GM21381 (cell line): Measurements from ENCODE around the gene CXCL12.

ENCODE experiments used
- ATAC-seq: cut with Tn5 transposase; IDR thresholded peaks from one replicate; pipeline ENCODE4 v1.9.1; 2021; ENCODE audit warnings: mild to moderate bottlenecking, moderate library complexity; ENCODE audit not compliant: unreplicated experiment

Gene CXCL12

DNA sequence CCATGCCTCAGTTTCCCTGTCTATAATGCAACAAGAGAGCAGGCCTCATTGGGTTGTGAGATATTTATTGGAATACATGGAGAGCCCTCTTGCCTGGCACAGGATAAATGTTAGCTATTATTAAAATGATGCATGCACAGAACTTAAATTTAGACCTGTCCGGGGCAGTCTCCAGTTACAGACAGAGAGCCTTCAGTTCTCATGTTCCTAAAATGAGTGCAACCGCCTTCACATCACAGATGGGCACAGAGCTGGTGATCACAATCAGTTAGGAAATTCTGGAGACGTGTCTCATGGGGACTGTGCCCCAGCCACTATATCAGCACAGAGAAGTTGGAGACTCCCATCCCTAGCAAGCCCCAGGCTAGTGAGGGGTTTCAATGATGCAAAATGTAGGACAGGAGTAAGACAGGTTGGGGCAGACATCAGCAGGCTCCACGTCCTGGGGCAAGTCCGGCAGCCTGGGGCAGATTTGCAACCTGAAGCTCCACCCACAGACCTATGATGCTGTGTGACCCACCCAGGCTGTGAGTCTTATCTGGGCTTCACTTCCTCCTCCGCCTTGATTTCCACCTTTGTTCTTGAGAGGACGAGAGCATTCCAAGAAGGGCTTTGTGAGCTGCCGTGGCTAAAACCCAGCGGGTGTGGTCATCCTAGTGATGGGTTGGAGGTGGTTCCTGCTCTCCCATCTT is 49.4 kb downstream of the CXCL12 start:
- ATAC-seq, result no peak

DNA sequence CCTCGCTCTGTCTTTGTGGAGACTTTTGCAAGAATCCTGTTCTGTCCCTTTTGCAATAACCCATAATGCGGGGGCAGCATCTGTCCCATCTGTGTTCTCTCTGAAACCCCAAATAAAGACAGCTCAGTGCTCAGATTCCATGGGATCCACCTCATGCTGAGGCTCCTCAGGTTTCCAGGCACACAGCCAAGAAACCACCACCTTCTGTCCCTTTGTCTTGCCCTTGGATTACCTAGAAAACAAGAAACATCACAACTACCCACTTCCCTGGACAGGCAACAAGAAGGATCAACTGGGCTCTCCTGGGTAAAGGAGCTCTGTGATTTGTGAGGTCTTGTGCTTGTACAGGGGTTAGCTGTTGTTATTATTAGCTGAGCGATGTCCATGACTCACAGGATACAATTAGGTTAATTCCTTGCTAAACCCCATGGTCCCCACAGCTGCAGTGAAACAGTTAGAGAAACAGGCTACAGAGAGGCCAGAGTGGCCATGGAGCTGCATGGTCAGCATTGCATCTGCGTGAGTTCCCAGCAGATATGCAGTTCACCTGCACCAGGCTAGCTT is 50.2 kb downstream of the CXCL12 start:
- no peak for ATAC-seq

DNA sequence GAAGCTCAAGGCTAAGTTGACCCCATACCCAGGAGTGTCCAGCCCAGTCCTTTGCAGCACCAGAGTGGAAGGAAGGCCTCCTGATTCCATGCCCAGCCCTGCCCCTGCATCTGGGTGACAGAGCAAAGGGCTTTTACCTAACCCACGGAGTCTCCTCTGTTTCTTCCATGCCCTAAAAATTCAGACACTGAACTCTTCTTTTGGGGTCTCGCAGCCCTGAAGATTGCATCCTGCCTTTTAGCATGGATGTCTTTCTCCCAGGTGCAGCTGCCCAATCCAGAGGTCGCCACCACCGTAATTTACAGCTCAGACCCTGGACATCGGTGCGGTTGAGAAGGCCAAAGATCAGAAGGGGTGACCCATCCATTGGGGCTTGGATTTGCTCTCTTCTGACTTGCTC is 50.8 kb downstream of the CXCL12 start:
- no peak for ATAC-seq

DNA sequence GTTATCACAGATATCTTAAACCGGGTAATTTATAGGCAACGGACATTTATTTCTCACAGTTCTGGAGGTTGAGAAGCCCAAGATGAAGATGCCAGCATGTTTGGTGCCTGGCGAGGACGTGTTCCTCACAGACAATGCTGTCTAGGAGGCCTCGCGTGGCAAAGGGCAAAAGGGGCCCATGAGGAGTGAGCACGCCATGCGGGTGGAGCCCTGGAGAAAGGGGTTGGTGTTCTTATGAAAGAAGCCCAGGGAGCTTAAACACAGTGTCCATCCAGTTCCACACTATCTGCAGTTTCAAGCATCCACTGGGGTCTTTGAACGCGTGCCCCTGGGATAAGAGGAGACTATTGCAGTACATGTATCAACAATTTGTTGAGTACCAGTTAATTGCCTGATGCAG is 51.4 kb downstream of the CXCL12 start:
- ATAC-seq, result no peak

DNA sequence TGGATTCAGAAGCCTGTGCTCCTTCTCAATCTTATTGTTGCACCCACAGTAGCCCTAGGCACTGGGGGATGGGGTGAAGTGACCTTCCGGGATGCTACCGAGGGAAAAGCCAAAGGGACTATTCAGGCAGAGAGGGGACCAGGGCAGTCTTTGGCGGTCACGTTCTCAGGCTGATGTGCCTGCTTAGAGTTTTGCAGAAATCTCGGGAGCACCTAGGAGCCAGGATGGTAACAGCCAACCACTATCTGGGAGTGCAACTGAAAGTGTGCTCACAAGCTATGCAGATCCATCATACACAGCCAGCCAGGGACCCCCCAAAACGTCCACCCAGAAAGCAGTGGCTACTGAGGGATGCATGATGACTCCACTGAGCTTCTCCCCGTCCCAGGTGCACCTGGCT is 52.4 kb downstream of the CXCL12 start:
- ATAC-seq, result no peak

DNA sequence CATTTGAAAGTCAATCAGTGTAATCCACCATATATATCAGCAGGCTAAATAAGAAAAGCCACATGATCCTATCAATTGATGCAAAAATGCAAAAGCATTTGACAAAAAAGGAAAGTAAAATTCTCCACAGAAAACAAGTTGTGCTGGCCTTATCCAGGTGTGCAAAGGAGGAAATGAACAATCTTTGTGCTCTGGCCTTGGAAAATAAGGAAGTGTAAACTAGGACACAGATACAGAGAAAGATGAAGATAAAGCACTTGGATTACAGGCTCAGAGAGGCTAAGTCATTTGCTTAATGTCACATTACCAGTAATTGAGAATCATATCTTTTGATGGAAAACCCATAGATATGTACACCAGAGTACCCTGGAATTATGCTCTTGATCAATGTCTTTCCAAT is 54.5 kb downstream of the CXCL12 start:
- ATAC-seq, result no peak

DNA sequence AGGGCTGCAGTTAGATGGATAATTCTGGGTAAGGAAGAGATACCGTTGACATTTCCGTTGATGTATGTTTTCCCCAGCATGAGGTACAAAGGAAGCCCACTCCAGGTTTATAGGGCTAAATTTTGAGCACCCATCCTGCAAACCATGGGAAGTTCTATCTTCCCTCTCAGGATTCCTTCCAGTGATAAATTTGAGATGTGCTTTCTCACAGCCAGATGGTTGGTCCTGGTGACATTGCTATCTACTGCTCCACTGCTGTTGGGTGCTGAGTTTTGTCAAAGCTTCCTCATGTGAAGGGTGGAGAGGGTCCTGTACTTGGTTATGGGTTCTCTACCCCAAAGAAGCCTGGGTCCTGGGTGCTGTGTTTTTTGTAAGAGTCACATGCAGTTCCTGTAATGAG is 57.4 kb downstream of the CXCL12 start:
- ATAC-seq, result no peak
